HCT116 (cell line): ENCODE data around the gene JAGN1.

Experiments
- CTCF ChIP-seq, 3 experiments: fragments of 200-600 bp in 1 of 3; sonication (generic) in 1 of 3; IDR thresholded peaks in 2 of 3; conservative IDR thresholded peaks in 1 of 3; 2 replicates each; pipeline ENCODE4 v1.5.1; 2012 to 2017; ENCODE audit warnings: low read depth in 2 of 3, low read length in 2 of 3, antibody characterized with exemption in 1 of 3, borderline replicate concordance in 1 of 3, control low read depth in 1 of 3, mild to moderate bottlenecking in 1 of 3, mixed read lengths in 1 of 3, mixed run types in 1 of 3, moderate library complexity in 1 of 3; ENCODE audit not compliant: insufficient read depth in 1 of 3
- ELF1 ChIP-seq: IDR thresholded peaks from 2 replicates; pipeline ENCODE4 v1.6.1; 2012; ENCODE audit warnings: low read depth, borderline replicate concordance
- EZH2phosphoT487 ChIP-seq: fragments of 200-600 bp; IDR thresholded peaks from 2 replicates; pipeline ENCODE4 v1.6.1; 2018; ENCODE audit warnings: antibody characterized with exemption, borderline replicate concordance
- POLR2A ChIP-seq: IDR thresholded peaks from 2 replicates; pipeline ENCODE4 v1.7.0; 2011; ENCODE audit warnings: borderline replicate concordance; ENCODE audit not compliant: insufficient read depth, insufficient read length; ENCODE audit errors: extremely low read depth
- POLR2AphosphoS5 ChIP-seq: IDR thresholded peaks from 2 replicates; pipeline ENCODE4 v1.6.1; 2011; ENCODE audit warnings: mild to moderate bottlenecking, low read depth, low read length, moderate library complexity
- RAD21 ChIP-seq: IDR thresholded peaks from 2 replicates; pipeline ENCODE4 v1.6.1; 2012; ENCODE audit warnings: low read depth, mild to moderate bottlenecking
- REST ChIP-seq: IDR thresholded peaks from 2 replicates; pipeline ENCODE4 v1.6.1; 2012; ENCODE audit warnings: low read depth
- SIN3A ChIP-seq: IDR thresholded peaks from 2 replicates; pipeline ENCODE4 v1.6.1; 2012; ENCODE audit warnings: low read depth
- TCF7L2 ChIP-seq: IDR thresholded peaks from 2 replicates; pipeline ENCODE4 v1.7.0; 2011; ENCODE audit warnings: borderline replicate concordance, inconsistent platforms; ENCODE audit not compliant: insufficient read depth, insufficient read length; ENCODE audit errors: extremely low read depth
- ZBTB33 ChIP-seq: IDR thresholded peaks from 2 replicates; pipeline ENCODE4 v1.6.1; 2011; ENCODE audit warnings: mild to moderate bottlenecking, low read length, moderate library complexity; ENCODE audit not compliant: insufficient replicate concordance; ENCODE audit errors: extremely low read depth
- ZFX ChIP-seq: fragments of 450-650 bp; IDR thresholded peaks from 2 replicates; pipeline ENCODE4 v1.6.1; 2017

GRCh38 chr3:9888540-9888939 lies 1.9 kb upstream of the JAGN1 start:
- TF ChIP-seq SIN3A (no peak), CTCF (IDR thresholded peaks at IDR 0.05 in 2 of 3, conservative IDR thresholded peaks at IDR 0.05 in 1 of 3; ENCODE audit: borderline replicate concordance in 1 of 3, insufficient read depth in 1 of 3, low read depth in 2 of 3, low read length in 2 of 3) (no peak), POLR2A (no peak), REST (no peak), POLR2AphosphoS5 (no peak), ZBTB33 (no peak), TCF7L2 (no peak), EZH2phosphoT487 (no peak), ELF1 (no peak), RAD21 (no peak), ZFX (no peak)
